ENCODE measurements around the gene PDE3B. TPM values are rescaled to one million over a fixed set of nuclear protein-coding genes. Genes with fewer than 3 reads are reported as not detected.

PDE3B gene
- total RNA-seq, 2 donors from 2014 or later = 21.1 to 23.4 TPM

GRCh38 chr11:14669958-14670357 is 26.4 kb downstream of the PDE3B start:
- Histone ChIP-seq H3K4me3 (no peak overlapping the region), H3K9me3 (no peaks in the 10 kb centered on the region), H3K4me1 (replicated peaks) (no peaks in the 10 kb centered on the region), H3K36me3 (no peaks in the 10 kb centered on the region), H3K27me3 (replicated peaks; ENCODE audit: insufficient read depth) (no peaks in the 10 kb centered on the region), H3K27ac (no peak overlapping the region)
- WGBS = 75% methylated on average over 3 of the region's 3 CpGs
- intact Hi-C loops (cut with DNase I) = no loop called here
- no peak for TF ChIP-seq POLR2A (IDR thresholded peaks at IDR 0.05)
- no peak for TF ChIP-seq POLR2AphosphoS5 (IDR thresholded peaks at IDR 0.05)
- DNase-seq (ENCODE audit: low spot score) = no peak

- 64% methylated on average over 2 of the region's 2 CpGs for WGBS
- no peaks in the 10 kb centered on the region for H3K4me1 ChIP-seq (replicated peaks)
- H3K4me3 ChIP-seq = no peak overlapping the region
- H3K27me3 ChIP-seq (replicated peaks; ENCODE audit: insufficient read depth) = no peaks in the 10 kb centered on the region
- H3K9me3 ChIP-seq = no peaks in the 10 kb centered on the region
- TF ChIP-seq CTCF (IDR thresholded peaks at IDR 0.05) (no peak), POLR2A (IDR thresholded peaks at IDR 0.05) (no peak), POLR2AphosphoS5 (IDR thresholded peaks at IDR 0.05) (no peak)
- intact Hi-C loops (cut with DNase I) = no loop called here
- no peak for DNase-seq (ENCODE audit: low spot score)
- H3K36me3 ChIP-seq = no peaks in the 10 kb centered on the region
- no peak overlapping the region for H3K27ac ChIP-seq
Measured at GRCh38 chr11:14672635-14673034, 29.0 kb downstream of the PDE3B start.

- no peaks in the 10 kb centered on the region for H3K36me3 ChIP-seq
- H3K4me3 ChIP-seq = no peak overlapping the region
- no peaks in the 10 kb centered on the region for H3K9me3 ChIP-seq
- no peaks in the 10 kb centered on the region for H3K4me1 ChIP-seq (replicated peaks)
- TF ChIP-seq POLR2AphosphoS5 (IDR thresholded peaks at IDR 0.05) (no peak), POLR2A (IDR thresholded peaks at IDR 0.05) (no peak), CTCF (IDR thresholded peaks at IDR 0.05) (no peak)
- DNase-seq (ENCODE audit: low spot score) = no peak
- intact Hi-C loops (cut with DNase I) = no loop called here
- 74% methylated on average over 4 of the region's 4 CpGs for WGBS
- H3K27me3 ChIP-seq (replicated peaks; ENCODE audit: insufficient read depth) = no peaks in the 10 kb centered on the region
- no peak overlapping the region for H3K27ac ChIP-seq
Measured at GRCh38 chr11:14673421-14673820, 29.8 kb downstream of the PDE3B start.

- H3K27ac ChIP-seq = no peak overlapping the region
- 88% methylated on average over 8 of the region's 8 CpGs for WGBS
- no peak overlapping the region for H3K4me3 ChIP-seq
- H3K4me1 ChIP-seq (replicated peaks) = no peaks in the 10 kb centered on the region
- no peak for DNase-seq (ENCODE audit: low spot score)
- intact Hi-C loops (cut with DNase I) = no loop called here
- H3K36me3 ChIP-seq = no peaks in the 10 kb centered on the region
- no peaks in the 10 kb centered on the region for H3K27me3 ChIP-seq (replicated peaks; ENCODE audit: insufficient read depth)
- no peaks in the 10 kb centered on the region for H3K9me3 ChIP-seq
- TF ChIP-seq POLR2A (IDR thresholded peaks at IDR 0.05) (no peak), CTCF (IDR thresholded peaks at IDR 0.05) (no peak), POLR2AphosphoS5 (IDR thresholded peaks at IDR 0.05) (no peak)
Measured at GRCh38 chr11:14673824-14674405, 30.3 kb downstream of the PDE3B start.

GRCh38 chr11:14676068-14676467 is 32.5 kb downstream of the PDE3B start:
- intact Hi-C loops (cut with DNase I) = no loop called here
- Histone ChIP-seq H3K4me3 (no peak overlapping the region), H3K9me3 (no peaks in the 10 kb centered on the region), H3K36me3 (no peaks in the 10 kb centered on the region), H3K4me1 (replicated peaks) (no peaks in the 10 kb centered on the region), H3K27me3 (replicated peaks; ENCODE audit: insufficient read depth) (no peaks in the 10 kb centered on the region), H3K27ac (no peak overlapping the region)
- 73% methylated on average over 2 of the region's 2 CpGs for WGBS
- DNase-seq (ENCODE audit: low spot score) = no peak
- TF ChIP-seq POLR2AphosphoS5 (IDR thresholded peaks at IDR 0.05) (no peak), POLR2A (IDR thresholded peaks at IDR 0.05) (no peak), CTCF (IDR thresholded peaks at IDR 0.05) (no peak)

Data from prostate gland (tissue), 2 donors.